ENCODE measurements around the gene MMEL1.

DNA sequence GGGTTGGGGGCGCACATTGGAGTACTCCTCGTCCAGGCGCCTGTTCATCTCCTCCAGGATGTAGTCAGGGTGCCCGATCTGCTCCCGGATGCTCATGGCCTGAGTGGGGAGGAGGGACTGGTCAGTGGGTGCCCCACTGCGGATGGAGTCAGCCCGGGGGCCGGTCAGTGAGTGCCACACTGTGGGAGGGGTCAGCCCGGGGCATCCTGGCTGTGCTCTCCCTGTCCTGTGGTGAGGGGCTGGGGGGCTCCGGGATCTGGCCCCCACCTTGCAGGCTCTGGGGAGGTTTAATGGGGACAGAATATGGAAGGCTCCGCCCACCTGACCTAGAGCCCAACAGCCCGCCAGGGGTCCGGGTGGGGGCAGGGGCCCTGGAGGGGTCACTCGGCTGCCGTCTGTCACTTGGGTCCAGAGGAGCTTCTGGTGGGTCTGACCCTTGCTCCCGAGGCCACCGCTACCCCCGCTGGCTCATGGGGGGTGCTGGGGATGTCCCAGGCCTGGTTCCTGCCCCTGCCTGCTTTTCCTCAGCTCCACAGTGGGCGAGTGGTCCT, 37.5 kb downstream of the MMEL1 start:
- TF ChIP-seq, protein P1, sequence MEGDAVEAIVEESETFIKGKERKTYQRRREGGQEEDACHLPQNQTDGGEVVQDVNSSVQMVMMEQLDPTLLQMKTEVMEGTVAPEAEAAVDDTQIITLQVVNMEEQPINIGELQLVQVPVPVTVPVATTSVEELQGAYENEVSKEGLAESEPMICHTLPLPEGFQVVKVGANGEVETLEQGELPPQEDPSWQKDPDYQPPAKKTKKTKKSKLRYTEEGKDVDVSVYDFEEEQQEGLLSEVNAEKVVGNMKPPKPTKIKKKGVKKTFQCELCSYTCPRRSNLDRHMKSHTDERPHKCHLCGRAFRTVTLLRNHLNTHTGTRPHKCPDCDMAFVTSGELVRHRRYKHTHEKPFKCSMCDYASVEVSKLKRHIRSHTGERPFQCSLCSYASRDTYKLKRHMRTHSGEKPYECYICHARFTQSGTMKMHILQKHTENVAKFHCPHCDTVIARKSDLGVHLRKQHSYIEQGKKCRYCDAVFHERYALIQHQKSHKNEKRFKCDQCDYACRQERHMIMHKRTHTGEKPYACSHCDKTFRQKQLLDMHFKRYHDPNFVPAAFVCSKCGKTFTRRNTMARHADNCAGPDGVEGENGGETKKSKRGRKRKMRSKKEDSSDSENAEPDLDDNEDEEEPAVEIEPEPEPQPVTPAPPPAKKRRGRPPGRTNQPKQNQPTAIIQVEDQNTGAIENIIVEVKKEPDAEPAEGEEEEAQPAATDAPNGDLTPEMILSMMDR (IDR thresholded peaks at IDR 0.05): no peak
- TF ChIP-seq POLR2A (IDR thresholded peaks at IDR 0.05): no peak

All from testis (tissue), 2 donors.